Measurements from ENCODE around the gene MRPS18A. TPM values are rescaled to one million over a fixed set of nuclear protein-coding genes. Genes with fewer than 3 reads are reported as not detected.
"Not testable (repeated sequence)": the region's sequence is repeated elsewhere in the genome, so short reads cannot be mapped to it uniquely, and the experiment has no call there.

Gene MRPS18A
- total RNA-seq, 1 donor from 2014 or later = 56.4 TPM

DNA sequence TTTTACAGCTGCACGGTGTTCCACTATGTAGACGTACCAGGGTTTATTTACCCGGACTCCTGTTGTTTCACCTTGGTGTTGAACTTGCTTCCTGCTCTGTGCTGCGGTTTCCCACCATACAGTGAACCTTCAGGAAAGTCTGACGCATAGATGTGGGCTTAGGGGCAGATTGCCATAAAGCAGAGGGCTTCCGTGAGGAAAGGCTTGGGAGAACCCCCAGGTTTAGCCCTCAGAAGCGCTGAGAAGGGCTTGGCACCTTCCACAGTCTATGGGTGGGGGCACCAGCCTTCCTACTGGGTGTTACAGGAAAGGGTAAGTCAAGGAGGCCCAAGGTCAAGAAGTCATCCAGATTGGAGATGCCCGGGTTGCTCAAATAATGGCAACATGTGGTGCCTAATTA is 19.2 kb upstream of the MRPS18A start:
- TF ChIP-seq, protein P1, sequence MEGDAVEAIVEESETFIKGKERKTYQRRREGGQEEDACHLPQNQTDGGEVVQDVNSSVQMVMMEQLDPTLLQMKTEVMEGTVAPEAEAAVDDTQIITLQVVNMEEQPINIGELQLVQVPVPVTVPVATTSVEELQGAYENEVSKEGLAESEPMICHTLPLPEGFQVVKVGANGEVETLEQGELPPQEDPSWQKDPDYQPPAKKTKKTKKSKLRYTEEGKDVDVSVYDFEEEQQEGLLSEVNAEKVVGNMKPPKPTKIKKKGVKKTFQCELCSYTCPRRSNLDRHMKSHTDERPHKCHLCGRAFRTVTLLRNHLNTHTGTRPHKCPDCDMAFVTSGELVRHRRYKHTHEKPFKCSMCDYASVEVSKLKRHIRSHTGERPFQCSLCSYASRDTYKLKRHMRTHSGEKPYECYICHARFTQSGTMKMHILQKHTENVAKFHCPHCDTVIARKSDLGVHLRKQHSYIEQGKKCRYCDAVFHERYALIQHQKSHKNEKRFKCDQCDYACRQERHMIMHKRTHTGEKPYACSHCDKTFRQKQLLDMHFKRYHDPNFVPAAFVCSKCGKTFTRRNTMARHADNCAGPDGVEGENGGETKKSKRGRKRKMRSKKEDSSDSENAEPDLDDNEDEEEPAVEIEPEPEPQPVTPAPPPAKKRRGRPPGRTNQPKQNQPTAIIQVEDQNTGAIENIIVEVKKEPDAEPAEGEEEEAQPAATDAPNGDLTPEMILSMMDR (conservative IDR thresholded peaks at IDR 0.05; ENCODE audit: low read depth, low read length) = no peak
- no peak for DNase-seq (ENCODE audit: low read depth)
- H3K4me3 ChIP-seq (ENCODE audit: low read depth, low read length) = no peak overlapping the region

DNA sequence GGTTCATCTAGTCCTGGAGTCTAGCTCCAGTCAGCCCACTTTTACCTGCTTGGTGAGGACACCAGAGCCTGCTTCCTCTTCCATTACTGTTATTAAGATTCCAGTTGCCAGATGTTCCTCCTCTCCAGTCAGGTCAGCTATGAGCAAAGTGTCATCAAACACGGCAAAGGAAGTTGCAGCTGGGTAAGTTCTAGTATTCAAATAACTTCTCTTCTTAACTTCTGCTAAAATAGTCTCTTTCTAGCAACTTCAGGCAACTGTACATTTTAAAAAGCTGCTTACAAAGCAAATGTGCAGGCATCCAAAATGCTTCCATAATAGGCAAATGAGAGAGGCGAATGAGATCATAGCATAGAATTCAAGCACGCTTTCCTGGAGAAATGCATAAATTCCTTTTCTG is 18.4 kb upstream of the MRPS18A start:
- TF ChIP-seq, protein P1 (conservative IDR thresholded peaks at IDR 0.05; ENCODE audit: low read depth, low read length) = no peak
- no peak for DNase-seq (ENCODE audit: low read depth)
- no peak overlapping the region for H3K4me3 ChIP-seq (ENCODE audit: low read depth, low read length)

DNA sequence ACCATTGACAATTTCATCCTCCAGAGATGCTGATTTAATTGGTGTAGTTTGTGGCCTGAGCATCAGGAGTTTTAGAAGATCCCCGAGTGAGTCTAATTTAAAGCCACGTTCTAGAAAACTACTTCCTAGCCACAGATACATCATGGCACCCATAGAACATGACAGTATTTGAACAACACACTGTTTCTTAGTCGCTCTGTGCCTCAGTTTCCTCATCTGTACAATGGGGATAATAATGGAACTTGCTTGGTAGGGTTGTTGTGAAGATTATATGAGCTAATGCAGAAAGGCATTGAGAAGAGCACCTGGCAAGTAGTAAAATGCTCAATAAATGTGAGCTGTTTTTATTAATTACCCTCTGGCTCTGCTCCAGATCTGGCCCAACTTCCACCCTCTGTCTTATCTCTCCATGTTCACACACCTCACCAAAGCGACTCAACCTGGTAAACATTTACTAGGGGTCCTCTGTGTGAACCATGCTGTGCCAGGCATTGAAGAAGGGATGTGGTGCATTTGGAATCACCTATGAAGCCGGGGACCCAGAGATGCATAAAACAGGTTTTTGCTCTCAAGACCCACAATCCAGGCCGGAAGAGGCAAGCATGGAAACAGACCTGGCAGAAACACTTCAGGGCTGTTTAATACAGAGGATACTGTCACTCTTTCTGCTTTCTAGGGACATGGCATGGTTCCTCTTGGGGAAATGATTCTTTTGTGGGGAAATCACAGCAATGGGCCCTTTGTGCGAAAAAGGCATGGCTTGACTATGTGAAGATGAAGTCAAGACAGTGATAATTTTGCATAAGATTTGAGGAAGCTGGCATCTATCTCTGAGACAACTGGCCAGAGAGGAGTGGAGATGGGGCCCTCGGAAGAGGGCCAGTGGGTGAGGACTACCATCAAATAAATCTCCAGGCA is 16.2 kb upstream of the MRPS18A start:
- no peak for DNase-seq (ENCODE audit: low read depth)
- H3K4me3 ChIP-seq (ENCODE audit: low read depth, low read length) = no peak overlapping the region

DNA sequence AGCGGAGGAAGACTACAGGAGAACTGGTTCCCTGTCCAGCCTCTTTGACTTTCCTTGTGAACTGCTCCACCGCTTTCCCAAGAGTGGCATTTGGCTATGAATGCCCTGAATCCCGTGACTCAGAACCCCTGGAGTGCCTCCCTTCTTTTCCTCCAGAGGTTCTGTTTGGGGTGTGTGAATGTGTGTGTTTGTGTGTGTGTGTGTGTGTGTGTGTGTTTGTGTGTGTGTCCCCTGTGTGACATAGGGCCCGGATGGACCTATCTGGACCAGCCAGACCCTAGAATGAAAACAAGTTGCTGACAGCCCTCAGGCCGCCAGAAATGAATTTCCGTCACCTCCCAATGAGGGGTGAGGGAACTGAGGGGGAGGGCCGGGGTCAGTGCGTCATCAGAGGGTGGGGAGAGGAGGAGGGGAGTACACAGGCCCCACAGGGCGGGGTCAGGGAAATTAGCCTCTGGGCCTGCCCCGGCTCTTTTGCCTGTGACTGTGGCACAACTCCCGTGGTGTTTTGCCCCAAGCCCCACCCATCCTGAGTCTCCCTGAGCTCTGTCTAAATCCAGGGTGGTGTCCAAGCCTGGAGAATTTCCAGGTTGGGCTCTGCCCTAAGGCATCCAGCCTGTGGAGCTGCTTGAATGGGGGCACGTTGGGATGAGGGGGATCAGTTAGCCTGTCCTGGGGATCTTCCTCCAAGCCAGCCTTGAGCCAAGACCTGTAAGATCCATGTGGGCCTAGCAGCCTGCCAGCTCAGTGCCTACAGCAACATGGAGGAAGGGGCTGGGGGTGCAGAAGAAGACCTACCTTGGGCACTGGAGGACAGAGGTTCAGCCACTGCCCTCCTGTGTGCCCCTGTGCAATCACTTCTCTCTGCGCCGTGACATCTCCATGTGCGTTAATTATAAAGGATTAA is 15.2 kb upstream of the MRPS18A start:
- DNase-seq (ENCODE audit: low read depth) = peak; percentile 53
- H3K4me3 ChIP-seq (ENCODE audit: low read depth, low read length) = no peak overlapping the region
- TF ChIP-seq, protein P1 (conservative IDR thresholded peaks at IDR 0.05; ENCODE audit: low read depth, low read length) = no peak

More for the DNA sequence above, 16.2 kb upstream of the MRPS18A start:
- TF ChIP-seq, protein P1 (conservative IDR thresholded peaks at IDR 0.05; ENCODE audit: low read depth, low read length) = no peak

DNA sequence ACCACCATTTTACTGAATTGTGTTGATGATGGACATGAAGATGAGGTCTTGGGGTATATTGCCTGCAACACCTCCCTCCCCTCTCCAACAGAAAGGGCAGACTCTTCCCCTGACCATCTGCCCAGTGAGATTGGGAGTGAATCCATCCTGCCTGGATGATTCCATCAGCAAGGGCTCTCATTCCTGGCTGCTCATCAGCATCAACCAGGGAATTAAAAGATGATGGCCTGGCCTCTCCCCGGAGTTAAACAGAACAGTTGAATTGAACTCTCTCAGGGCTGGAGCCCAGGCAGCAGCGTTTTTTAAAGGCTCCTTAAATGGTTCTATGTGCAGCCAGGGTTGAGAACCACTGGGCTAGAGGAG is 14.6 kb upstream of the MRPS18A start:
- H3K4me3 ChIP-seq (ENCODE audit: low read depth, low read length) = no peak overlapping the region
- no peak for DNase-seq (ENCODE audit: low read depth)
- TF ChIP-seq, protein P1 (conservative IDR thresholded peaks at IDR 0.05; ENCODE audit: low read depth, low read length) = no peak

DNA sequence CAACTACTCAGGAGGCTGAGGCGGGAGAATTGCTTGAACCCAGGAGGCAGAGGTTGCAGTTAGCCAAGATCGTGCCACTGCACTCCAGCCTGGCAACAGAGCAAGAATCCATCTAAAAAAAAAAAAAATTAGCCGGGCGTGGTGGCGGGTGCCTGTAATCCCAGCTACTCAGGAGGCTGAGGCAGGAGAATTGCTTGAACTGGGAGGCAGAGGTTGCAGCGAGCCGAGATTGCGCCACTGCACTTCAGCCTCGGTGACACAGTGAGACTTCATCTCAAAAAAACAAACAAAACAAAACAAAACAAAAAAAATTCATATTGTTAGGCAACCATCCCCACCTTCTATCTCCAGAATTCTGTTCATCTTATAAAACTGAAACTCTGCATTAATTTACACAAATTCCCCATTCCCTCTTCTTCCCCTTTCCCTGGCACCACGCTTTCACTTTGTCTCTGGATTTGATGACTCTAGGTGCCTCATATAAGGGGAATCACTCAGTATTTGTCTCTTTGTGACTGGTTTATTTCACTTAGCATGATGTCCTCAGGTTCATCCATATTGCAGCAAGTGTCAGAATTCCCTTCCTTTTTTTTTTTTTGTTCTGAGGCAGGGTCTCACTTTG is 13.5 kb upstream of the MRPS18A start:
- not testable (repeated sequence) for H3K4me3 ChIP-seq (ENCODE audit: low read depth, low read length); DNase-seq (ENCODE audit: low read depth)
